Femur (tissue), 1 donor: ENCODE data around the gene FRMD5.
"Not testable (repeated sequence)": the region's sequence is repeated elsewhere in the genome, so short reads cannot be mapped to it uniquely, and the experiment has no call there.

Experiments
- DNase-seq: peaks from one replicate; pipeline ENCODE4 v3.0.0-alpha.2; 2017

Gene FRMD5

GRCh38 chr15:44195151-44195740 is at the start of gene FRMD5:
TSS of gene FRMD5 (minus strand) at chr15:44195271.
- peak; percentile 91 for DNase-seq

GRCh38 chr15:44243829-44244228 is 48.8 kb upstream of the FRMD5 start:
- no peak for DNase-seq

GRCh38 chr15:44243141-44243540 is 48.1 kb upstream of the FRMD5 start:
- no peak for DNase-seq

- DNase-seq: no peak
These were observed 36.8 kb upstream of the FRMD5 start for GRCh38 chr15:44231842-44232241.

GRCh38 chr15:44229301-44229700 is 34.2 kb upstream of the FRMD5 start:
- not testable (repeated sequence) for DNase-seq

- no peak for DNase-seq
These were observed 32.5 kb upstream of the FRMD5 start for GRCh38 chr15:44227584-44227983.

GRCh38 chr15:44227001-44227400 is 31.9 kb upstream of the FRMD5 start:
- DNase-seq: not testable (repeated sequence)

- DNase-seq: no peak
These were observed 27.4 kb upstream of the FRMD5 start for GRCh38 chr15:44222478-44222877.

GRCh38 chr15:44219073-44219472 is 24.0 kb upstream of the FRMD5 start:
- DNase-seq: no peak

- no peak for DNase-seq
These were observed 21.9 kb upstream of the FRMD5 start for GRCh38 chr15:44216958-44217357.

GRCh38 chr15:44215594-44215993 is 20.5 kb upstream of the FRMD5 start:
- DNase-seq: no peak

GRCh38 chr15:44208956-44209355 is 13.9 kb upstream of the FRMD5 start:
- no peak for DNase-seq

GRCh38 chr15:44207643-44208042 is 12.6 kb upstream of the FRMD5 start:
- DNase-seq: no peak

- DNase-seq: no peak
These were observed 4.3 kb upstream of the FRMD5 start for GRCh38 chr15:44199393-44199792.

GRCh38 chr15:44194323-44195150 is 534 bp downstream of the FRMD5 start:
- DNase-seq: peak; percentile 18

- DNase-seq: no peak
These were observed 1.3 kb downstream of the FRMD5 start for GRCh38 chr15:44193651-44194322.

GRCh38 chr15:44188795-44189194 is 6.3 kb downstream of the FRMD5 start:
- DNase-seq: no peak

- DNase-seq: no peak
These were observed 8.4 kb downstream of the FRMD5 start for GRCh38 chr15:44186705-44187104.

- no peak for DNase-seq
These were observed 11.7 kb downstream of the FRMD5 start for GRCh38 chr15:44183363-44183762.

- DNase-seq: no peak
These were observed 13.7 kb downstream of the FRMD5 start for GRCh38 chr15:44181410-44181809.

GRCh38 chr15:44177139-44177538 is 17.9 kb downstream of the FRMD5 start:
- no peak for DNase-seq

GRCh38 chr15:44173813-44174212 is 21.3 kb downstream of the FRMD5 start:
- no peak for DNase-seq

- DNase-seq: no peak
These were observed 31.7 kb downstream of the FRMD5 start for GRCh38 chr15:44163370-44163769.

- DNase-seq: no peak
These were observed 34.3 kb downstream of the FRMD5 start for GRCh38 chr15:44160796-44161195.
